ENCODE measurements around the gene CELF4. TPM values are rescaled to one million over a fixed set of nuclear protein-coding genes. Genes with fewer than 3 reads are reported as not detected.

CELF4 gene
- total and polyA plus RNA-seq, 2 donors (not counting 3 experiments of a cell fraction or from before 2014, with no cell fraction given): not detected

- dilution Hi-C loops (cut with MboI; ENCODE audit: extremely low pct_ligation_motif_present, low sequenced_read_pairs) (no loop called here), intact Hi-C loops (cut with micrococcal nuclease) (no loop called here)
- no peak overlapping the region for H2AFZ ChIP-seq (ENCODE audit: low read depth, low read length)
- FAIRE-seq: no peak
- ChIA-PET CTCF (no interaction called here), POLR2A (no interaction called here)
- H3K9me1 ChIP-seq (replicated peaks; ENCODE audit: control insufficient read depth, extremely low read depth, insufficient read depth, low read length): no peaks in the 10 kb centered on the region
- H4K20me1 ChIP-seq (replicated peaks; ENCODE audit: control insufficient read depth, extremely low read depth, insufficient read depth, low read length): no peaks in the 10 kb centered on the region
- TF ChIP-seq POLR2A (IDR thresholded peaks at IDR 0.05; ENCODE audit: low read depth, low read length): no peak
- TF ChIP-seq MYC (IDR thresholded peaks at IDR 0.05; ENCODE audit: low read depth, low read length): no peak
- TF ChIP-seq POLR2AphosphoS5 (IDR thresholded peaks at IDR 0.05; ENCODE audit: insufficient read depth, low read depth, low read length): no peak
- no peak for TF ChIP-seq JUN (IDR thresholded peaks at IDR 0.05; ENCODE audit: borderline replicate concordance, insufficient read depth, insufficient read length, low read depth)
- TF ChIP-seq, protein P1, sequence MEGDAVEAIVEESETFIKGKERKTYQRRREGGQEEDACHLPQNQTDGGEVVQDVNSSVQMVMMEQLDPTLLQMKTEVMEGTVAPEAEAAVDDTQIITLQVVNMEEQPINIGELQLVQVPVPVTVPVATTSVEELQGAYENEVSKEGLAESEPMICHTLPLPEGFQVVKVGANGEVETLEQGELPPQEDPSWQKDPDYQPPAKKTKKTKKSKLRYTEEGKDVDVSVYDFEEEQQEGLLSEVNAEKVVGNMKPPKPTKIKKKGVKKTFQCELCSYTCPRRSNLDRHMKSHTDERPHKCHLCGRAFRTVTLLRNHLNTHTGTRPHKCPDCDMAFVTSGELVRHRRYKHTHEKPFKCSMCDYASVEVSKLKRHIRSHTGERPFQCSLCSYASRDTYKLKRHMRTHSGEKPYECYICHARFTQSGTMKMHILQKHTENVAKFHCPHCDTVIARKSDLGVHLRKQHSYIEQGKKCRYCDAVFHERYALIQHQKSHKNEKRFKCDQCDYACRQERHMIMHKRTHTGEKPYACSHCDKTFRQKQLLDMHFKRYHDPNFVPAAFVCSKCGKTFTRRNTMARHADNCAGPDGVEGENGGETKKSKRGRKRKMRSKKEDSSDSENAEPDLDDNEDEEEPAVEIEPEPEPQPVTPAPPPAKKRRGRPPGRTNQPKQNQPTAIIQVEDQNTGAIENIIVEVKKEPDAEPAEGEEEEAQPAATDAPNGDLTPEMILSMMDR (IDR thresholded peaks at IDR 0.05; ENCODE audit: extremely low read depth in 1 of 2, insufficient read depth in 1 of 2, low read depth in 1 of 2, low read length in 2 of 2): no peak
- TF ChIP-seq FOS (IDR thresholded peaks at IDR 0.05; ENCODE audit: borderline replicate concordance, insufficient read depth, low read length): no peak
- TF ChIP-seq GATA2 (IDR thresholded peaks at IDR 0.05; ENCODE audit: insufficient read depth, insufficient read length, low read depth, low read length): no peak
- TF ChIP-seq MAX (IDR thresholded peaks at IDR 0.05; ENCODE audit: insufficient read depth, insufficient read length): no peak
- TF ChIP-seq EZH2 (IDR thresholded peaks at IDR 0.05; ENCODE audit: borderline replicate concordance, low read depth, low read length, severe bottlenecking): no peak
- no TSS peak for BruUV-seq (replicated peaks)
- no peak overlapping the region for H3K9ac ChIP-seq (replicated peaks; ENCODE audit: extremely low read depth, insufficient read depth, low read length)
- no peak overlapping the region for H3K27ac ChIP-seq (ENCODE audit: insufficient read depth, low read depth, low read length)
- H3K4me2 ChIP-seq (ENCODE audit: insufficient read depth, low read length): no peak overlapping the region
- peaks cover 5% of the 10 kb centered on the region for H3K9me3 ChIP-seq (replicated peaks; ENCODE audit: control insufficient read depth, insufficient read depth, low read length)
- H3K27me3 ChIP-seq (ENCODE audit: control insufficient read depth in 2 of 2, insufficient read depth in 2 of 2, low read length in 2 of 2): no peaks in the 10 kb centered on the region
- H3K79me2 ChIP-seq (ENCODE audit: control insufficient read depth, insufficient read depth, low read length): no peaks in the 10 kb centered on the region
- DNase-seq (ENCODE audit: low read depth, low spot score): no peak
- H3K36me3 ChIP-seq (ENCODE audit: control insufficient read depth in 2 of 2, extremely low read depth in 1 of 2, insufficient read depth in 2 of 2, low read length in 2 of 2): no peaks in the 10 kb centered on the region
- H3K4me1 ChIP-seq (ENCODE audit: control insufficient read depth, extremely low read depth, insufficient read depth, low read length): no peaks in the 10 kb centered on the region
- H3K4me3 ChIP-seq (replicated peaks in 1 of 3; ENCODE audit: insufficient read depth in 1 of 3, low read depth in 1 of 3, low read length in 3 of 3): no peak overlapping the region
Observed at GRCh38 chr18:37608876-37609275, 43.3 kb upstream of the CELF4 start.
